ACHN (cell line): Measurements from ENCODE around the gene EHD3.

Experiments used
- DNase-seq: peaks from one replicate; pipeline ENCODE4 v3.0.0-alpha.2; 2015
- in situ Hi-C: cut with HindIII; loops from 2 replicates; pipeline ENCODE4 v1.10.0; 2017; ENCODE audit warnings: low sequenced_read_pairs, low pct_ligation_motif_present, low pct_unique_long_range_greater_than_20kb

Gene EHD3

DNA sequence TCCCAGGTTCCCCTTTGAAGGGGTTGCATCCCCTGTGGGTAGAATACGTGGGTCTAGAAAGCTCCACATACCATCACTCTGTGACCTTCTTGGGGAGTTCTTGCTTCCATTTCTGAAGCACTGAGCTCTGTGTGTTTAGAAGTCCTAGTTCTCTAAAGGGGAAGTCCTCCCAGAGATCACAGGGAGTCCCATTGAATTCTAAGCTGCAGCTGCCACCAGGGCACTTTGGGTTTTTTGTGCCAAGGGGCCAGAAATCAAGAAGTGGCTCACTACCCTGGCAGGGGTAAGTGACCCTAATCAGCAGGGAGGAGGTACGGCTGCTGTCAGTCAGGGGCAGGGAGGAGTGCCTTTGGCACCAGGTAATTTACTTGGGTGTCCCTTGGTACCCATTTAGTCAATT is 70.9 kb downstream of the EHD3 start:
- DNase-seq: no peak
- in situ Hi-C loops: no loop called here

DNA sequence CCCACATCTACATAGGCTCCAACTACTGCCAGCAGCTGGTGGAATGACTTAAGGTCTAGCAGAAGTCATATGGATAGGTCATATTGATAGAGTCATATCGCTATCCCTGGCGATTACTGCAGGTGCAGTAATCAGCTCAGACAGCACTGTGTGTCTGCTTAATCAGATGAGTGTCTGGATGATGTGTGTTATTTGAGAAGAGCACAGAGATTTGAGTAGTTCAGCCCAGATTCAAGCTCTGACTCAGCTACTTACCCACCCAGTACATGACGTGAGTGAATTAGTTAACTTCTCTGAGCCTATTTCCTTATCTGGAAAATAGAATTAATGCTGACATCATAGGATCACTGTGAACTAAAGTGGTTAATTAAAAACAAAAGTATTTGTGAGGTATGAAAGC is 78.9 kb downstream of the EHD3 start:
- in situ Hi-C loops: no loop called here
- no peak for DNase-seq

- no peak for DNase-seq
- in situ Hi-C loops: no loop called here
These were observed 80.8 kb downstream of the EHD3 start for GRCh38 chr2:31314761-31315160.

GRCh38 chr2:31317396-31317795 is 83.4 kb downstream of the EHD3 start:
- in situ Hi-C loops: no loop called here
- no peak for DNase-seq

DNA sequence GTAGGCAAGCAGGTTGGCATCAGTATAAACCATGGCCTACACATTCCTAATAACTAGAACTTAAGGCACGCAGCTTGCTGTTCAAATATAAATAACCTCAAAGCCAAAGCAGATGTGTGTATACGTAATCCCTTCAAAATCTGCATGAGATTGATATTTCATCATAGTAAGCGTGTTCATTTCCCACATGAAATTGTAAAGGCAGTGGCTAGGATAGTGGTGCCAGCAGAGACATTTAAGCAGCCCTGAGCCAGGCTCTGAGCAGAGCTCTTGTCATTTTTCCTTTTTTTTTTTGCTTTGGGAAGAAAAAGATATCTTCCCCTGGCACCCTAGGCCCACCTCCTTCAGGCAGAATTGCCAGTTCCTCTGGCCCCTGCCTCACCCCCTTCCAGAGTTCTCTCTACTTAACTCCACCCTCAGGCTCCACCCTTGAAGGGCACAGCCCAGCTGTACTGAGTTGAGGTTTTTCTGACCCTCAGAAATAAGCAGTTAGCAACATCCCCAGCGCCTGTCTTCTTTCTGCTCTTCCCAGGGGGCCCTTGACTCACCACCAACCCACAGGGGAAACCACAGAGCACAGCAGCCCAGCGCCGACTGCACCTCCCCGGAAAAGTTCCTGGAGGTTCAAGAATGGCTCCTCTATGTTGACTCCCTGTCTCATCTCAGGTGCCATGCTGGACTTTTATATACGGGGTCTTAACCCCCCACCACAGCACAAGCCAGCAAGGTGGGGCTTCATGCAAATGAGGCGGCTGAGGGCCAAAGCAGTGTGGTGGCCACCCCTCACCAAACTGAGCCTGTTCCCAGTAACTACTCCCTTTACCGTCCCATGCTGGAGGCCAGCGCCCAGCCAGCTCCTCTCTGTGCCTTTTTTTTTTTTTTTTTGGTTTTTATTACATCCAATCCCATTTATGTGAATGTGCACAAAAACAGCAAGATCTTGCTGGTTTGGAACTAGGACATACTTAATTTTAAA is 84.7 kb downstream of the EHD3 start:
- peak; percentile 73 for DNase-seq
- in situ Hi-C loops: no loop called here
